ENCODE results near the gene MCC.

MCC gene

GRCh38 chr5:113364466-113364865, 123.8 kb downstream of the MCC start:
- no peak for DNase-seq (ENCODE audit: low read depth in 2 of 2)

DNA sequence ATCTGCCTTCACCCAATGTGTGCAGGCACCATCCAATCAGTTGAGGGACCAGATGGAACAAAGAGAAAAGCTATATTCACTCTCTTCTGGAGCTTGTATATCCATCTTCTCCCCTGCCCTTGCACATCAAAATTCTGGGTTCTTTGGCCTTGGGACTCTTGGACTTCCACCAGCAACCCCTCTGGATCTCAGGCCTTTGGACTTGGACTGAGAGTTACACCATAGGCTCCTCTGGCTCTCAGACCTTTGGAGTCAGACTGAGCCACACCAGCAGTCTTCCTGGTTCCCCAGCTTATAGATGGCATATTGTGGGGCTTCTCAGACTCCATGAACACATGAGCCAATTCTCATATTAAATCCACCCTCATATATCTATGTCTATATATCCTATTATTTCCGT, 126.6 kb downstream of the MCC start:
- no peak for DNase-seq (ENCODE audit: low read depth in 2 of 2)

GRCh38 chr5:113359419-113359818, 128.8 kb downstream of the MCC start:
- no peak for DNase-seq (ENCODE audit: low read depth in 2 of 2)

- DNase-seq (ENCODE audit: low read depth in 2 of 2): no peak
Measured at GRCh38 chr5:113358696-113359095, 129.6 kb downstream of the MCC start.

GRCh38 chr5:113357696-113358476, 130.4 kb downstream of the MCC start:
- DNase-seq (ENCODE audit: low read depth in 2 of 2): no peak

DNA sequence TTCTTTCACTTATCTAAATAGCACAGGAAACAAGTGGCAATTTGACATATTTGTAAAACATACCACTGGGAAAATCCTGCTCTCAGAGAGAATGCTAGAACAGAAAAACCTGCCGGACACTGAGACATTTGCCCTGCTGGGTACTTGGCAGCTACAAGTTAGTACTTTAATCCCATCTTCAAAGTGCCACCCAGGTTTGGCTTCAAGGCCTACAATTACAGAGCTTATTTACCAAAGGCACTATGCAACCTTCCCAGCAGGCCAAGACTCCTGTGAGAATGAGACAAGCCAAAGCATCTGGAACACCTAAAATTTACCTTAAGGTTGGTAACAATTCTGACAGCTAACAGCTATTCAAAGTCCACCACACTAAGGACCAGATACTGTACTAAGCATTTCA, 131.8 kb downstream of the MCC start:
- DNase-seq (ENCODE audit: low read depth in 2 of 2): no peak

GRCh38 chr5:113354055-113354454, 134.2 kb downstream of the MCC start:
- no peak for DNase-seq (ENCODE audit: low read depth in 2 of 2)

- DNase-seq (ENCODE audit: low read depth in 2 of 2): no peak
Measured at GRCh38 chr5:113347572-113347971, 140.7 kb downstream of the MCC start.

- DNase-seq (ENCODE audit: low read depth in 2 of 2): no peak
Measured at GRCh38 chr5:113344973-113345940, 143.0 kb downstream of the MCC start.

DNA sequence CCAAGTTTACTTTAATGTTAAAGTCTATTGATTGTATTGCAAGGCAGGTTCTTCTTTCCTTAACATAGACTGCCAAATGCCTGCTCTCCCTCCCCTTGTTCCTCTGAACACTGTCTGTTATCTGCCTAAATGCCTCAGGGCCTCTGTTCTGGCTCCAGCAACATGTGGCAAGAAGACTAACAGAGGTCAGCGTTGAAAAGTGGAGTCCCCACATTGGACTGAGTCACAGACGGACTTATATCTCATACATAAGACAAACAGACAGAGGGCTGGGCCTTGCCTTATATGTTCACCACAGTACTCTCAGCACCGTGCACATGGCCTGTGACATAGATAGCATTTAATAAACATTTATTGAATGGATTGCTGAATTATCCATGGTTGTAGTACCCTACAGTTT, 144.9 kb downstream of the MCC start:
- no peak for DNase-seq (ENCODE audit: low read depth in 2 of 2)

DNA sequence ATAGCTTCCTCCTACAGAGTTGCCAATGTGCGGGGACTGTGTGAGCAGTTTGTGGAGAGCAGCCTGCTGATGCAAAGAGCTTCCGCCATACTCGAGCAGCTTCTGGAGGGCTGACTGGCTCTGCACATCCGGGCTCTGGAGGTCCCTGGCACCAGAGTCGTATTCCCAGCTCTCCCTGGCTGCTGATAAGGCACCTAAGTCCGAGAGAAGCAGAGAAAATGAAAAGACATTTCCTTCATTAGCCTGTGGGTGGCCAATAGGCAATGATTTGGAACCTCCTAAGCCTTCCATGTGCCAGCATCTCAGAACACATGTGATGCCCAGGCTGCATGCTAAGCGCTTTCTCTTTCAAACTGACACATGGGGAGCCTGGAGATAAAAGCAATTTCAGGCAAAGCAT, 147.7 kb downstream of the MCC start:
- no peak for DNase-seq (ENCODE audit: low read depth in 2 of 2)

DNA sequence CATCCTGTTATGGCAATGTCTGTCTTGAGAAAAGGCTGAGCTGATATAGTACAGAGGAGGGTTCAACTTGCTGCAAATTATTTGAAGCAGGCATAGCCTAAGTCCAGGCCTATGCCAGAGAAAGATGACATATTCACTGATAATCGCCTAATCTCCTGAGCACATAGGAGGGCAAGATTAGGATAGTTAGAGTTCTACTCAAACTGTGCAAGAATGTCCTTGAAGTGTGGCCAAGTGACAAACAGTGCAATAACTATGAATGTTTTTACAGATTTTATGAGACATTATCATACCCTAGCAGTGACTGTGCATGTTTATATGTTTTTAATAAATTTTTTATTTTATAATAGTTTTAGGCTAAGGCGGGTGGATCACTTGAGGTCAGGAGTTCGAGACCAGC, 149.6 kb downstream of the MCC start:
- no peak for DNase-seq (ENCODE audit: low read depth in 2 of 2)

DNA sequence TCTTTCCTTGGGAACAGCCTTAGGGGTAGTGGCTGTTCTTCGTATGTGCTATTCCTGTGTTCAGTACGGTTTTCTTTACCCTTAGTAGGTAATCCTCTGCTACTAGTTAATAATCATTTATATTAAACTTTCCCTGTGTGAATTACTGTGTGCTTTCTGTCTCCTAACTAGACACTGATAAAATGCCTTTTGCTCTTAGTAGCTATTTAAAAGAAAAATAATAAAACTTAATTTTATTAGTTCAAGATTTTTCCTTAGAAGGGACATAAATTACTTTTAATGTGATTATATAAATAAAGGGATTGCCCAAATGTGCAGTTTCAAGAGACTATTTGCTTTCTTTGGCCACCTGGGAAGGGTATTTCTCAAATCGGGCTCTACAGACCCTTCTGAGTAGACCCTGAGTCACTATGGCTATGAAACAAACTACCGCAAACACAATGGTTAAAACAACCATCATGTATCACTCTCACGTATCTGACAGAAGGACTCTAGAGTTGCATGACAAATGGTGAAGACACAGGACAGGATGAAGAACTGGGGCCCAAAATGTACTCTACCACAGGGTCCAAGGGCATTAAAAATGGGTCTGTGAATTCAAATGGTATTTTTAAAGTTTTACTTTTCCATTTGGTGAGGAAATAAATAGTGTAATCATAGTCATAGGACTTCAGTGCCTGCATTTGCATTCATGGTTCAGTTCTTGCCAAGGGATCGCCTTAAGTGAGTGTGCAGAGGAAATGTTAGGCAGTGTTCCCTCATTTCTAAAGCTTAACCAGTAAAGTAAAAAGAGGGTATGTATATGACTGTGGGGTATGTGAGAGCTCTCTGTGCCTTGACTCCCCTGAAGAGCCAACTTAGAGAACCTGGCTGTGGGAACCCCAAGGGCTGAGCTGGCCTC, 150.5 kb downstream of the MCC start:
- no peak for DNase-seq (ENCODE audit: low read depth in 2 of 2)

GRCh38 chr5:113336975-113337374, 151.3 kb downstream of the MCC start:
- no peak for DNase-seq (ENCODE audit: low read depth in 2 of 2)

DNA sequence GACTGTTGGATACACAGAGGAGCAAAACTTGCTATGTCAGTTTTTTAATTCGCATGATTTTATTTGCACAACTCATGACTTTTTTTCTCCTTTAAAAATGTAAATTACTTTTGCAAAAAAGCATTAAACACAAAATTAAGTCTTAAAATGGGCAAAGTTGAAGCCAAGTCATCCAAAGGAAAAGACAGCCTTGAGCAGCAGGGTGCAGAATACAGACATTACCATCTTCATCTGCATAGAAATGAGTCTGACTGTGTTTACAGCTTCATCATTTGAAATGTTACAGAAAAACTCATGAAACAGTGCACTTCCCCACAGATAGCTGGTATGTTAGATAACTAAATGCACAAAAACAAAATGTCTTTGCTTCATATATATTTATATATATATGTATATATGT, 154.8 kb downstream of the MCC start:
- DNase-seq (ENCODE audit: low read depth in 2 of 2): no peak

DNA sequence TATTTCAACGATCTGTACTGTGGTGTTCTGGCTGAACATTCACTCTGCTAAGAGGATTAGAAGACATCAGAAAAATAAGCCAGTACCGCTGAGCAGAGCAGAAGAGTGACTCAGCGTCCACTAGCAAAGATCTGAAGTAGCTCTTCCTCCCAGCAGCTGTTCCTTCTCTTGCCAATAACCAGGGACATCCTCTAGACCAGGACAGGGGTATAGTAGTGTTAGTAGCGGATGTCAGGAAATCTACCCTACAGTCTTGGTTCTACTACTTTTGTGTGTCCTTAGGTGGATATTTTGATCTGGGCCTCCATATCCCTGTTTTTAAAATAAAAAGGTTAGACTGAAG, 157.1 kb downstream of the MCC start:
- DNase-seq (ENCODE audit: low read depth in 2 of 2): no peak

GRCh38 chr5:113330533-113331208, 157.6 kb downstream of the MCC start:
- DNase-seq (ENCODE audit: low read depth in 2 of 2): no peak

GRCh38 chr5:113329981-113330380, 158.3 kb downstream of the MCC start:
- DNase-seq (ENCODE audit: low read depth in 2 of 2): no peak

- DNase-seq (ENCODE audit: low read depth in 2 of 2): no peak
Measured at GRCh38 chr5:113325054-113325453, 163.2 kb downstream of the MCC start.

DNA sequence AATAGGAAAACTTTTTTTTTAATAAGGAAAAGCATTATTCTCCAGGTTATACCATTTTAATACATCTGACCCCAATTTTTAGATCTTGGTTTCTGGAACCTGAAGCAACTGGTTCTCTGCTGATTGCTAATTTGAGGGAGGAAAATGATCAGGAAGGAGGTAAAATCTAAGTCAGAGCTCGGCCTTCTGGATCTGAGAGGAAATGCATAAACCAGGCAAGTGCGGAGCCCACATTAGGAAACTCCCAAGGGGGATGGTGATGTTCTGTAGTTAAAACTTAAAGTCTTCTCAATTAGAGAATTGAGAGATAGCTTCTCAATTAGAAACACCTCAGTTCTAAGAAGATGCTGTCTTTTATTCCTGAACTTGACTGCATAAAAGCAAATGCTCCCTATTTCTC, 167.0 kb downstream of the MCC start:
- no peak for DNase-seq (ENCODE audit: low read depth in 2 of 2)

DNA sequence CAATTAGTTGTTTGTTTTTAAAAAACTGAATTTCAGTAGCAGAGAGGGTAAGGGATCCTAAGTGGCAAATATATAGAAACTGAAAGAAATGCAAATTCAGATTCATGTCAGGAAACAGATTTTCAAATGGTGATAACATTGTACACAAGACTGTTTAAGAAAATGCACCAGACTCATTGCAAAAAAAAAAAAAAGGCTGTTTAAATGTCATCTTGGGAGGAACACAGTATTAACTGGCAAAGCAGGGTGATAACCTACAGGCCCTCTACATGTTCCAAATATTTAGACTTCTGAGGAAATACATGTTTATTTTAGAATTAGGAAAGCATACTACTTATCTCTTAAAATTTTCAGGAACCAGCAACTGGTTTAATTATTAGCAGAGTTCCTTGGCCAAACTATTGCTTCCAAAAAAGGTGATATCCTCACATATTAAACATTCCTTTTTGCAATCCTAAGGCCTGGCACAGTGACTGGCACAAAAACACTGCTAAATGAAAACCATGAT, 167.9 kb downstream of the MCC start:
- DNase-seq (ENCODE audit: low read depth in 2 of 2): no peak

Data from stimulated activated CD8-positive, alpha-beta memory T cell treated with anti-CD3 and anti-CD28 coated beads, Interleukin-7, amount 100 ng/mL, for 4 hours (primary cell).